ENCODE measurements around the gene CBX8. TPM values are rescaled to one million over a fixed set of nuclear protein-coding genes. Genes with fewer than 3 reads are reported as not detected.

CBX8 gene
- total RNA-seq, 1 donor from 2014 or later, result 6.1 TPM

- H3K4me3 Mint-ChIP-seq (ENCODE audit: unreplicated experiment), result no peak overlapping the region
- H3K27me3 Mint-ChIP-seq (ENCODE audit: low read depth), result peaks cover 19% of the 10 kb centered on the region
- H3K4me1 Mint-ChIP-seq (ENCODE audit: low read depth), result peaks cover 9% of the 10 kb centered on the region
- H3K36me3 Mint-ChIP-seq (ENCODE audit: low read depth), result no peaks in the 10 kb centered on the region
- DNase-seq (ENCODE audit: low spot score), result no peak
- no peak overlapping the region for H3K27ac Mint-ChIP-seq (ENCODE audit: unreplicated experiment)
- H3K9me3 Mint-ChIP-seq (ENCODE audit: low read depth), result no peaks in the 10 kb centered on the region
- TF ChIP-seq CTCF (IDR thresholded peaks at IDR 0.05), result no peak
Measured at GRCh38 chr17:79818026-79818758, 21.3 kb upstream of the CBX8 start.

- no peaks in the 10 kb centered on the region for H3K9me3 Mint-ChIP-seq (ENCODE audit: low read depth)
- TF ChIP-seq CTCF (IDR thresholded peaks at IDR 0.05), result no peak
- no peak overlapping the region for H3K27ac Mint-ChIP-seq (ENCODE audit: unreplicated experiment)
- no peak for DNase-seq (ENCODE audit: low spot score)
- H3K27me3 Mint-ChIP-seq (ENCODE audit: low read depth), result peaks cover 29% of the 10 kb centered on the region
- H3K4me3 Mint-ChIP-seq (ENCODE audit: unreplicated experiment), result no peak overlapping the region
- H3K4me1 Mint-ChIP-seq (ENCODE audit: low read depth), result peaks cover 23% of the 10 kb centered on the region
- no peaks in the 10 kb centered on the region for H3K36me3 Mint-ChIP-seq (ENCODE audit: low read depth)
Measured at GRCh38 chr17:79815836-79816461, 19.1 kb upstream of the CBX8 start.

- Mint-ChIP-seq H3K36me3 (ENCODE audit: low read depth) (no peaks in the 10 kb centered on the region), H3K27ac (ENCODE audit: unreplicated experiment) (no peak overlapping the region), H3K4me3 (ENCODE audit: unreplicated experiment) (no peak overlapping the region), H3K9me3 (ENCODE audit: low read depth) (no peaks in the 10 kb centered on the region), H3K4me1 (ENCODE audit: low read depth) (peaks cover 25% of the 10 kb centered on the region), H3K27me3 (ENCODE audit: low read depth) (peaks cover 29% of the 10 kb centered on the region)
- no peak for DNase-seq (ENCODE audit: low spot score)
- peak; percentile 11 for TF ChIP-seq CTCF (IDR thresholded peaks at IDR 0.05)
Measured at GRCh38 chr17:79814974-79815835, 18.3 kb upstream of the CBX8 start.

GRCh38 chr17:79814127-79814973, 17.5 kb upstream of the CBX8 start:
- peaks cover 28% of the 10 kb centered on the region for H3K4me1 Mint-ChIP-seq (ENCODE audit: low read depth)
- H3K4me3 Mint-ChIP-seq (ENCODE audit: unreplicated experiment), result peak overlapping the region; percentile 51
- H3K27ac Mint-ChIP-seq (ENCODE audit: unreplicated experiment), result no peak overlapping the region
- H3K9me3 Mint-ChIP-seq (ENCODE audit: low read depth), result no peaks in the 10 kb centered on the region
- no peak for DNase-seq (ENCODE audit: low spot score)
- no peak for TF ChIP-seq CTCF (IDR thresholded peaks at IDR 0.05)
- no peaks in the 10 kb centered on the region for H3K36me3 Mint-ChIP-seq (ENCODE audit: low read depth)
- peaks cover 28% of the 10 kb centered on the region for H3K27me3 Mint-ChIP-seq (ENCODE audit: low read depth)
